Activated T-cell treated with anti-CD3 and anti-CD28 coated beads for 1 hour (primary cell): Measurements from ENCODE around the gene RBFOX1.

Experiments
- DNase-seq: peaks from one replicate; pipeline ENCODE4 v3.0.0-alpha.2; 2020; ENCODE audit warnings: low read depth

RBFOX1 gene

DNA sequence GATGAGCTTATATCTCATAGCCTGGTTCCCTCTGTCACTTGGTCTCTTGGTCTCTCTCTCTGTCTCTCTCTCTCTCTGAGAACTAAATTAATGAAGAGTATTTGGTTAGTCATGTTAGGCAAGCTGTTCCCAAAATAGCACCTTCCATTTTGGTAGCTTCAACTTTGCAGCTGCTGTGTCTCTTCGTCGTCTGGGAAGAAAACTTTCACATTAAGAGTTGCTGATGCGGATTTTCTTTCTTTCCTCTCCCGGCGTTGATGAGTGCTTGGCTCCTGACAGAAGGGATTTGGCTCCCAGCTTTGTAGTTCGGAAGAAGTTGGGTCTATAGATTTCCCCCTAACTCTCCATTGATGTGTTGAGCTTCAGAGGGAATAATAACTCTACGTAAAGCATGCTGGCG is at the start of gene RBFOX1:
RBFOX1 (plus strand) TSS at position 235 of the 400 bp plus-strand sequence.
- no peak for DNase-seq

DNA sequence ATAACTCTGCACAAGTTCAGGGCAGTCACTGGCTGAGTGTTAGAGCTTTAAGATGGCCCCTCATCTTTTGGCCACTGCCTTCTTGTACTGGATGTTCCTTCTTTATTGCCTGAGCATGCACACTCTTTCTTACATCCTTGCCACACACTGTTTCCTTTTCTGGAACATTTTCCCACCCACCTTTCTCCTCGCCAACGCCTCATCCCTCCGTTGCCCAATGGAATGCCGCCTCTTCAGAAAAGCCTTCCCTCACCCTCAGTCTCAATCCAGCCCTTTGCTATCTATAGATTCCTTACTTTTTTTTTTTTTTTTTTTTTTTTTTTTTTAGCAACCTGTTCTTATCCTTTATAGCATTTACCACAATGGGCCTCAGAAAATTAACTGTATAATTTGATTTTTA is 47.9 kb upstream of the RBFOX1 start:
- DNase-seq = no peak

- no peak for DNase-seq
Measured at GRCh38 chr16:7285520-7285919, 47.1 kb upstream of the RBFOX1 start.

- DNase-seq = no peak
Measured at GRCh38 chr16:7289299-7289698, 43.3 kb upstream of the RBFOX1 start.

DNA sequence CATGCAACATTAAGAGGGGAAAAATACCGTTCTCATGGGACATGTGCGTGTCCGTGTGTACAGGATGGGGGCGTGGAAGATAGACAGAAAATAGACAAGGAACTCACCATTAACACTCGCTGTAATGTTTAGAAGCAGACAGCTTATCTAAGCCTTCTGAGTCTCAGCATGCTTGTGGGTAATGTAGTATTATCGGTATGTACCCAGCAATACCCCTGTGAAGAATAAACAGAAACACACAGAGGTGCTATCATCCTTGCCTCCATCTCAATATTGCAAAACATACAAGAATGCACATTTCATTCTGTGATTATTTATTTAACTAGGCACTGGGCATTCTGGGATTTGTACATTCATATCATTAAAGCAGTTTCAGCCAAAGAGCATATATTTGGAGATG is 42.0 kb upstream of the RBFOX1 start:
- no peak for DNase-seq

GRCh38 chr16:7294020-7294419 is 38.6 kb upstream of the RBFOX1 start:
- no peak for DNase-seq

DNA sequence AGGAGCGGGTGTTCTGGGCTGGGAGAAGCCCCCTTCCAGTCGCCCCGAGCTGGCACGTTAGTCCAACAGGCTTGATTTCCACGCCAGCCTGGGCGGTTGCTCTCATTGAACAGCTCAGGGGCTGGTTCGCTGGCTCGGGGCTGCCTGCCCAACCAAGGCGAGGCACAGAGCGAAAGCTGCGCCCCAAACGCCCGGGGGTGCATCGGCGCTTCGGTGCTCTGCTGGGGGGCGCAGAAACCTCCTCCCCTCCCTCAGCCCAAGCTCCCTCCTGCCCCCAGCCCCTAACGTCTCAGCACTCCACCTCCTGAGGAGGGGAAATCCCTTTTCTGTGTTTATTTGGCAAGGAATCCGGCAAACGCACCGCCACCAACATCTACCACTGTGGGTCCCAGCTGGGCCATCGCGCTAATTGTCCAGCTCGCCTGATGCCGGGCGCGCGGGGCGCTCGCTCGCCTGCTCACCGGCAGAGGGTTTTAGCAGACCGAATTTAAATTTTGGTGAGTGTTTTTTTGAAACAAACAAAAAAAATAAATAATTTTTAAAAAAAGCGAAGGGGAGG is 29.5 kb upstream of the RBFOX1 start:
- DNase-seq = no peak

DNA sequence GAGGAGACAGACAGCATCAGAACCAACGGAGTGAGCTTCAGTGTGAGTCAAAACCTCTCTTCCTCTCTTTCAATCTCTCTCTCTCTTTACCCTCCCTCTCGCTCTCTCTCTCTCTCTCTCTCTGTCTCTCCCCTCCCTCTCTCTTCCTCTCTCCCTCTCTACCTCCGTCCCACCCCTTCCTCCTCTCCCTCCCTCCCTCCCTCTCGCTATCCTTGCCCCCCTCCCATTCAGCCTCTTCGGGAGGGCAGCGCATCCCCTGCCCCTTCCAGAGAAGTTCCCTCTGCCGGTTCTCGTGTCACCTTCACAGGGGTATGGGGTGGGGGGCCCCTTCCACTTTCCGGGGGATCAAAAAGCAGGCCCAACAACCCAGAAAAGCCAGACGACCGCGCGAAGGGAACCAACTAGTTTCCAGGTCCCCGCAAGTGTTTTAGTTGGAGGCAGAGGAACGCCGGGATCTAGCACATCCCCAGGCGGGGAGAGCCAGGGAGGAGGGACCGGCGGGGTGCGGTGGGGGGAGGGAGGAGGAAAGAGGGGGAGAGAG is 28.9 kb upstream of the RBFOX1 start:
- no peak for DNase-seq

DNA sequence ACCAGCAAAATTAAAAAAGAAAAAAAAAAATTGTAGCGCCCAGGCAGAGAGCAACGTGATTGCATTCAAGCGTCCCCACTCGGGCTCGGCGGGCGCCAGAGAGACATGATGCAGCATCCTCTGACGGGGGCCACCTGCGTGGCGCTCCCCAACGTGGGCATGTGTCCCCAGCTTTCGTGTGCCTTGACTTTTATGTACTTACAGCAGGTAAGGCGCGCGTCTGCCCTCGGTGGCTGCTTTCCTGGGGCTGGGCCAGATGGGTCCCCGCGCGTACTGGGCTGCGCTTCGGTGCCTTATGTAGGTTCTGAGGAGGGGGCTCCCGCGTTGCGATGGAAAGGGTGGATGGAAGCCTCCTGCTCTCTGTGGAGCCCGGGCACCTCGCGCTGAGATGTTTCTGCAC is 28.4 kb upstream of the RBFOX1 start:
- no peak for DNase-seq

- no peak for DNase-seq
Measured at GRCh38 chr16:7304958-7305357, 27.7 kb upstream of the RBFOX1 start.

DNA sequence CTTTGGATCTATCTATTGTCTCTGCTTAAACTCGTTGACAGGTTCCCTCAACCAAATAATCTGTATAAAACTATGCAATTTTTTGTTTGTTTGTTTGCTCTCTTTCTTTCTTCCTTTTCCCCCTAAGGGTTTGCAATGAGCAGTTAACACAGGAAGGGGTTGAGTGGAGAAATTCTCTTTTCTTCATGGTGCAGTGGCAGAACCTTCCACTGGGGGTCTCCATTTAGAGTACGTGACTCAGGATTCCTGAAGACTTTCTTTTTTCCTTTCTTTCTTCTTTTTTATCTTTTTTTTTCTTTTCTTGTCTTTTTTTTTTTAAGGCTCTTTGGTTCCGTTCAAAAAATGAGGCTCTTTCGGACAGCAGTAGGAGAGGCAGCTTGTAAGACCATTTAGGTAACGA is 19.5 kb upstream of the RBFOX1 start:
- no peak for DNase-seq

GRCh38 chr16:7314163-7314562 is 18.5 kb upstream of the RBFOX1 start:
- no peak for DNase-seq

- DNase-seq = no peak
Measured at GRCh38 chr16:7315813-7316212, 16.8 kb upstream of the RBFOX1 start.

DNA sequence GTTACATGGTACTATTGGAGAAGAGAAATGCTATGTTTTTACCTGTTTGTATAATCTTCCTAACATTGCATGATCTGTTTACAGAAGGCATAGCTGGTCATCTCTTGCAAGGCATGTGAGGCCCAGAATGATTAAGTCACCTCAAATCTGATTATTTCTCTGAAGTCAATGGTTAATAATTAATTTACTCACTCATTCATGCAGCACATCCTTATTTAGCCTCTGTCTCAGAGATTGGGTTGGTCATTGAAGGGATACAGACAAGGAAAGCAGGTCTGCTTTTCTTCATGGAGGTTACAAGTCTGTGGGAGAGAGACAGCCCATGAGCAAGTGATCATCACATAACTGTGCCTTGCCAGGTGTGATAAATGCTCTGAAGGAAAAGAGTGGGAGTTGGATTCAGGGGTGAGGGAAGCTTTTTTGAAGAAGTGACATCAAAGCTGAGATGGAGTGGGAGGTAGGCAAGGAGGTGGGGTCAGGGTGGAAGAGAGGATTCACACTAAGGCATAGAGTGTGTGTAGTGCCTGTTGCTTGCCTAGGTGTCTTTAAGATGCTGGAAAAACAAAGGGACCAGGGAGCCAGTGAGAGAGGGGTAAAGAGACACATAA is 16.3 kb upstream of the RBFOX1 start:
- DNase-seq = no peak

- DNase-seq = no peak
Measured at GRCh38 chr16:7317982-7318381, 14.7 kb upstream of the RBFOX1 start.

GRCh38 chr16:7318686-7319085 is 14.0 kb upstream of the RBFOX1 start:
- no peak for DNase-seq

GRCh38 chr16:7319514-7319913 is 13.1 kb upstream of the RBFOX1 start:
- DNase-seq = no peak

DNA sequence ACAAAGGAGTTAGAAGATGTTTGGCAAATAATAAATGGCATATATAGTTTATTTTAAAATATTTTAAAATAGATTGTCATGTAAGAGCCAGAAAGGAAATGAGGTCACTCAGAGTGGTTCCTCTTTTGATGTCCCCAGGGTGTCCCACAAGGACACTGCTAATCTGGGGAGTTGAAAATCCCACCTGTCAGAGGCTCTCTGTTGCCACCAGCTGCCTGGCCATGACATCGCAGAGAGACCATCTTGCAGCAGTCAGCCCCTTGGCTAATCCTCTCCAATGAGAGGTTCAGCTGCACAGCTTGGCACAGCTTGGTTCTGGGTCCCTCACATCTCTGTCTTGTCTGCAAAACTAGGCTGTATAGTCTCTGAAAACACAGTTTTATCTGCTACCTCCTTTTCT is 11.0 kb upstream of the RBFOX1 start:
- DNase-seq = no peak

- no peak for DNase-seq
Measured at GRCh38 chr16:7324321-7324720, 8.3 kb upstream of the RBFOX1 start.

- no peak for DNase-seq
Measured at GRCh38 chr16:7325834-7326233, 6.8 kb upstream of the RBFOX1 start.

DNA sequence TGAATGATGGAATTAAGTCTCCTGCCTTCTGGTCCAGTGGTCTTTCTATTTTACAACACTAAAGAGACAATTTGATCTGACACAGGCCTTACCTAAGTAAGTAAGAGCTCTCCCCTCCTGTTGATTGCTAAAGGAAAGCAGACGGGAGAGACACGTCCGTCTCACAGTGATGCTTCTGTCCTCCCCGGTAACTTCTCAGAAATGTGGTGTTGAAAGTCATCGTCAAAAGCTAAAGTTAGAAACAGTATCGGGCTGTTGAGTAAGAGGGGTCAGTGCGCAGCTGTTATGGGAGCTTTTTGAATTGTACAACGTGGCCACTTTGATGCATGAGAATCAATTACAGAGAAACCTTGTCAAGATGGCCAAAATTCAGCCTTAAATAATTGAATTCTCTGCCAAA is 1.9 kb upstream of the RBFOX1 start:
- no peak for DNase-seq

DNA sequence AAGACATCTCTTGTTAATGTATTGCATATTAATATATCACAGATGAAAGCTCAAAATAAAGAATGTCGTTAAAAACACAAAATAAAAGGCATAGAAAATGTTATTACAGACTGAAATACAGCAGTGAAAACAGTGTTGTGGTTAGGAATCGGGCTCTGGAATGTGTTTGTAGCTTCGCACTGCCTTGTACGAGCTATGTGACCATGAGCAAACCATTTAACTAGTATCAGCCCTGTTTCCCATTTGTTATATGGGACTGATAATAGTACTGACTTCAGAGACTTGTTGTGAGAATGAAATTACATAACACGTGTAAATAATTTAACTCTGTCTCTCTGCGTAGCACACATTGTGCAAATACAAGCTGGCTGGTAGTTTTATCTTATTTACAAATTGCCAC is 648 bp upstream of the RBFOX1 start:
- no peak for DNase-seq

- no peak for DNase-seq
Measured at GRCh38 chr16:7333180-7333725, 608 bp downstream of the RBFOX1 start.
